MM.1S (cell line): ENCODE measurements around the gene COL7A1.

Experiments used
- DNase-seq: peaks from one replicate; pipeline ENCODE4 v3.0.0-alpha.2; 2015
- H2AFZ ChIP-seq: fragments of 300-600 bp; sonication (generic); 2 replicates; pipeline ENCODE4 v1.6.0; 2016; ENCODE audit warnings: antibody characterized with exemption, low read length
- H3F3A ChIP-seq: fragments of 300-600 bp; sonication (generic); 2 replicates; pipeline ENCODE4 v1.6.1; 2016; ENCODE audit warnings: mild to moderate bottlenecking, antibody characterized with exemption, low read length, moderate library complexity, mixed read lengths; ENCODE audit not compliant: insufficient read depth
- H3K27ac ChIP-seq: fragments of 300-600 bp; sonication (generic); 2 replicates; pipeline ENCODE4 v1.5.1; 2016; ENCODE audit warnings: mild to moderate bottlenecking, low read length
- H3K27me3 ChIP-seq: fragments of 300-600 bp; sonication (generic); replicated peaks from 2 replicates; pipeline ENCODE4 v1.6.0; 2016; ENCODE audit warnings: low read length; ENCODE audit not compliant: insufficient read depth
- H3K36me3 ChIP-seq: fragments of 300-600 bp; sonication (generic); replicated peaks from 2 replicates; pipeline ENCODE4 v1.6.1; 2016; ENCODE audit warnings: mild to moderate bottlenecking, low read length, mixed read lengths; ENCODE audit not compliant: insufficient read depth
- H3K4me1 ChIP-seq: fragments of 300-600 bp; sonication (generic); 2 replicates; pipeline ENCODE4 v1.6.1; 2016; ENCODE audit warnings: low read length, mixed read lengths
- H3K4me2 ChIP-seq: fragments of 300-600 bp; sonication (generic); 2 replicates; pipeline ENCODE4 v1.6.0; 2016; ENCODE audit warnings: low read depth, low read length
- H3K4me3 ChIP-seq: fragments of 300-600 bp; sonication (generic); 2 replicates; pipeline ENCODE4 v1.5.1; 2016; ENCODE audit warnings: low read length, mixed read lengths
- H3K79me2 ChIP-seq: fragments of 300-600 bp; sonication (generic); 2 replicates; pipeline ENCODE4 v1.6.1; 2016; ENCODE audit warnings: mixed run types, low read length, mixed read lengths
- H3K9ac ChIP-seq: fragments of 300-600 bp; sonication (generic); 2 replicates; pipeline ENCODE4 v1.6.1; 2016; ENCODE audit warnings: low read length, mixed read lengths
- H3K9me2 ChIP-seq: fragments of 300-600 bp; sonication (generic); replicated peaks from 2 replicates; pipeline ENCODE4 v1.6.1; 2016; ENCODE audit warnings: mild to moderate bottlenecking, low read length, mixed read lengths; ENCODE audit not compliant: insufficient read depth
- H3K9me3 ChIP-seq: fragments of 300-600 bp; sonication (generic); replicated peaks from 2 replicates; pipeline ENCODE4 v1.6.1; 2016; ENCODE audit warnings: mild to moderate bottlenecking, low read length, mixed read lengths; ENCODE audit not compliant: insufficient read depth
- H4K20me1 ChIP-seq: fragments of 300-600 bp; sonication (generic); 2 replicates; pipeline ENCODE4 v1.6.1; 2016; ENCODE audit warnings: mild to moderate bottlenecking, low read length, moderate library complexity, mixed read lengths; ENCODE audit not compliant: insufficient read depth
- EZH2 ChIP-seq: fragments of 300-600 bp; sonication (generic); optimal IDR thresholded peaks from 2 replicates; pipeline ENCODE3; 2017; ENCODE audit warnings: low read depth, mild to moderate bottlenecking, antibody characterized with exemption, low read length, mixed read lengths
- EZH2phosphoT487 ChIP-seq: fragments of 300-600 bp; sonication (generic); IDR thresholded peaks from 2 replicates; pipeline ENCODE4 v1.6.1; 2018; ENCODE audit warnings: antibody characterized with exemption, low read length
- TF ChIP-seq, protein P1 (sequence below): fragments of 300-600 bp; sonication (generic); IDR thresholded peaks from 2 replicates; pipeline ENCODE4 v1.5.1; 2016; ENCODE audit warnings: antibody characterized with exemption, low read length, mixed read lengths

Gene COL7A1

GRCh38 chr3:48587686-48588085 is 7.4 kb downstream of the COL7A1 start:
- TF ChIP-seq, protein P1, sequence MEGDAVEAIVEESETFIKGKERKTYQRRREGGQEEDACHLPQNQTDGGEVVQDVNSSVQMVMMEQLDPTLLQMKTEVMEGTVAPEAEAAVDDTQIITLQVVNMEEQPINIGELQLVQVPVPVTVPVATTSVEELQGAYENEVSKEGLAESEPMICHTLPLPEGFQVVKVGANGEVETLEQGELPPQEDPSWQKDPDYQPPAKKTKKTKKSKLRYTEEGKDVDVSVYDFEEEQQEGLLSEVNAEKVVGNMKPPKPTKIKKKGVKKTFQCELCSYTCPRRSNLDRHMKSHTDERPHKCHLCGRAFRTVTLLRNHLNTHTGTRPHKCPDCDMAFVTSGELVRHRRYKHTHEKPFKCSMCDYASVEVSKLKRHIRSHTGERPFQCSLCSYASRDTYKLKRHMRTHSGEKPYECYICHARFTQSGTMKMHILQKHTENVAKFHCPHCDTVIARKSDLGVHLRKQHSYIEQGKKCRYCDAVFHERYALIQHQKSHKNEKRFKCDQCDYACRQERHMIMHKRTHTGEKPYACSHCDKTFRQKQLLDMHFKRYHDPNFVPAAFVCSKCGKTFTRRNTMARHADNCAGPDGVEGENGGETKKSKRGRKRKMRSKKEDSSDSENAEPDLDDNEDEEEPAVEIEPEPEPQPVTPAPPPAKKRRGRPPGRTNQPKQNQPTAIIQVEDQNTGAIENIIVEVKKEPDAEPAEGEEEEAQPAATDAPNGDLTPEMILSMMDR: no peak
- TF ChIP-seq EZH2phosphoT487 (no peak), EZH2 (no peak)
- no peak for DNase-seq
- Histone ChIP-seq H3K79me2 (no peaks in the 10 kb centered on the region), H3K9me2 (no peaks in the 10 kb centered on the region), H3K4me1 (no peaks in the 10 kb centered on the region), H3F3A (no peaks in the 10 kb centered on the region), H3K27ac (no peak overlapping the region), H3K9ac (no peak overlapping the region), H3K4me2 (no peak overlapping the region), H3K27me3 (peaks cover 94% of the 10 kb centered on the region), H2AFZ (no peak overlapping the region), H3K36me3 (no peaks in the 10 kb centered on the region), H3K9me3 (no peaks in the 10 kb centered on the region), H4K20me1 (no peaks in the 10 kb centered on the region), H3K4me3 (no peak overlapping the region)

- H3K4me1 ChIP-seq: no peaks in the 10 kb centered on the region
- no peaks in the 10 kb centered on the region for H3K79me2 ChIP-seq
- TF ChIP-seq, protein P1: no peak
- H3F3A ChIP-seq: no peaks in the 10 kb centered on the region
- H3K27me3 ChIP-seq: peaks cover 94% of the 10 kb centered on the region
- H3K36me3 ChIP-seq: no peaks in the 10 kb centered on the region
- no peak overlapping the region for H3K4me2 ChIP-seq
- no peaks in the 10 kb centered on the region for H3K9me3 ChIP-seq
- DNase-seq: no peak
- no peak overlapping the region for H3K9ac ChIP-seq
- no peak overlapping the region for H3K27ac ChIP-seq
- no peak overlapping the region for H2AFZ ChIP-seq
- H4K20me1 ChIP-seq: no peaks in the 10 kb centered on the region
- no peaks in the 10 kb centered on the region for H3K9me2 ChIP-seq
- no peak overlapping the region for H3K4me3 ChIP-seq
Measured at GRCh38 chr3:48585411-48585810, 9.7 kb downstream of the COL7A1 start.

- no peaks in the 10 kb centered on the region for H3F3A ChIP-seq
- H3K9me3 ChIP-seq: no peaks in the 10 kb centered on the region
- no peaks in the 10 kb centered on the region for H3K79me2 ChIP-seq
- H3K4me1 ChIP-seq: no peaks in the 10 kb centered on the region
- H3K36me3 ChIP-seq: no peaks in the 10 kb centered on the region
- H3K27ac ChIP-seq: no peak overlapping the region
- H3K9me2 ChIP-seq: no peaks in the 10 kb centered on the region
- H3K9ac ChIP-seq: no peak overlapping the region
- peaks cover 94% of the 10 kb centered on the region for H3K27me3 ChIP-seq
- H2AFZ ChIP-seq: no peak overlapping the region
- TF ChIP-seq EZH2: no peak
- TF ChIP-seq, protein P1: no peak
- H3K4me2 ChIP-seq: no peak overlapping the region
- H3K4me3 ChIP-seq: no peak overlapping the region
- H4K20me1 ChIP-seq: no peaks in the 10 kb centered on the region
- no peak for DNase-seq
Measured at GRCh38 chr3:48584836-48585235, 10.3 kb downstream of the COL7A1 start.
